ENCODE measurements around the gene CDH23.

DNA sequence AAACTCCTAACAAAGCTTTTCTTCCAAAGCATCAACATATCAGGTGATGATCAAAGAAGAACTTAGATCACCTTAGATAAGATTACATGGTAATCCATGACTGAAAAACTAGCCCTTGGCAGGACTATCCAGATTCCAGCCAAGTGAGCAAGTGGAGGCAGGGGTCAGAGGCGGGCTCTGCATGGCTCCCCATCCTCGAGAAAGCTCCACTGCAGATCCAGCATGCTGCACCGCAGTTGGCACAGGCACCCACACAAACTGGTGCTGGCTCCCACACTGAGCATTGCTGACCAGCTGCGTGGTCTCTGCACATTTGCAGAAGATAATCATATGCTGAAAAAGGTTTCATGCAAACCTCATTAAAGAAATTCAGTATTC is 444.2 kb downstream of the CDH23 start:
- TF ChIP-seq, protein P1, sequence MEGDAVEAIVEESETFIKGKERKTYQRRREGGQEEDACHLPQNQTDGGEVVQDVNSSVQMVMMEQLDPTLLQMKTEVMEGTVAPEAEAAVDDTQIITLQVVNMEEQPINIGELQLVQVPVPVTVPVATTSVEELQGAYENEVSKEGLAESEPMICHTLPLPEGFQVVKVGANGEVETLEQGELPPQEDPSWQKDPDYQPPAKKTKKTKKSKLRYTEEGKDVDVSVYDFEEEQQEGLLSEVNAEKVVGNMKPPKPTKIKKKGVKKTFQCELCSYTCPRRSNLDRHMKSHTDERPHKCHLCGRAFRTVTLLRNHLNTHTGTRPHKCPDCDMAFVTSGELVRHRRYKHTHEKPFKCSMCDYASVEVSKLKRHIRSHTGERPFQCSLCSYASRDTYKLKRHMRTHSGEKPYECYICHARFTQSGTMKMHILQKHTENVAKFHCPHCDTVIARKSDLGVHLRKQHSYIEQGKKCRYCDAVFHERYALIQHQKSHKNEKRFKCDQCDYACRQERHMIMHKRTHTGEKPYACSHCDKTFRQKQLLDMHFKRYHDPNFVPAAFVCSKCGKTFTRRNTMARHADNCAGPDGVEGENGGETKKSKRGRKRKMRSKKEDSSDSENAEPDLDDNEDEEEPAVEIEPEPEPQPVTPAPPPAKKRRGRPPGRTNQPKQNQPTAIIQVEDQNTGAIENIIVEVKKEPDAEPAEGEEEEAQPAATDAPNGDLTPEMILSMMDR (IDR thresholded peaks at IDR 0.05): no peak
- no peak for TF ChIP-seq POLR2A (IDR thresholded peaks at IDR 0.05)
- no peak for TF ChIP-seq POLR2AphosphoS5 (IDR thresholded peaks at IDR 0.05; ENCODE audit: insufficient read depth in 1 of 2, low read depth in 1 of 2)

All from vagina (tissue), 2 donors.